ENCODE data around the gene TMEM255B.

DNA sequence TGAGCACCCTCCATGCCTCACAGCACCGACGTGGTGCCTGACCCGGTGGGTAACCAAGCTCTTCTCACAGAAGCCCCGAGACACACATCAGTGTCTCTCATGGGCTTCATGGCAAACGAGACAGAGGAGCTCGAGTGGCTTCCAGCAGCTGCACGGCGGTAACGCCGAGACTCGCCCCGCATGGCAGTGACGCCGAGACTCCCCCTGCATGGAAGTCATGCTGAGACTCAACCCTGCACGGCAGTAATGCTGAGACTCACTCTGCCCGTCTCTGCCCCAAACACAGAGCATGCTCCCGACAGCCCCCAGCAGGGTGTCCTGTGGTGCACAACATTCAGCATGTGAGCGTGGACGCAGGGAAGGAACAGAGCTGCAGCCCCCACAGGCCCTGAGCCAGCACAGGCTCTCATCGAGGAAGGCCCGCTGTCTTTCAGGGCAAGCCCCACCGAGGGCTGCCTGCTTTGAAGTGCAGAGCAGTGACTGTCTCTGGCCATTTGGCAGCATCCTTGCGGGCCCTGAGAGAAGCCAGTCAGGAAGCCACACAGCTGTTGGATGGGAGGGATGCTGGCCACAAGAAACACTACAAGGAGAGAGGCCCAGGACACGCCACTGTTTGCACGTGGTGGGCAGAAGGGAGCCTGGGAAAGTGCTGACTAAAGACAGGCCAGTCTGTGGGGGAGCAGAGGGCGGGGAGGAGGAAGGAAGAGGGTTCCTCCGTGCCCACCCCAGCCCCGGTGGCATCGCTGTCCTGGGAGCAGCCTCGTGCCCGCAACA lies 95.4 kb downstream of the TMEM255B start:
- no peak for TF ChIP-seq POLR2A (IDR thresholded peaks at IDR 0.05)
- TF ChIP-seq, protein P1, sequence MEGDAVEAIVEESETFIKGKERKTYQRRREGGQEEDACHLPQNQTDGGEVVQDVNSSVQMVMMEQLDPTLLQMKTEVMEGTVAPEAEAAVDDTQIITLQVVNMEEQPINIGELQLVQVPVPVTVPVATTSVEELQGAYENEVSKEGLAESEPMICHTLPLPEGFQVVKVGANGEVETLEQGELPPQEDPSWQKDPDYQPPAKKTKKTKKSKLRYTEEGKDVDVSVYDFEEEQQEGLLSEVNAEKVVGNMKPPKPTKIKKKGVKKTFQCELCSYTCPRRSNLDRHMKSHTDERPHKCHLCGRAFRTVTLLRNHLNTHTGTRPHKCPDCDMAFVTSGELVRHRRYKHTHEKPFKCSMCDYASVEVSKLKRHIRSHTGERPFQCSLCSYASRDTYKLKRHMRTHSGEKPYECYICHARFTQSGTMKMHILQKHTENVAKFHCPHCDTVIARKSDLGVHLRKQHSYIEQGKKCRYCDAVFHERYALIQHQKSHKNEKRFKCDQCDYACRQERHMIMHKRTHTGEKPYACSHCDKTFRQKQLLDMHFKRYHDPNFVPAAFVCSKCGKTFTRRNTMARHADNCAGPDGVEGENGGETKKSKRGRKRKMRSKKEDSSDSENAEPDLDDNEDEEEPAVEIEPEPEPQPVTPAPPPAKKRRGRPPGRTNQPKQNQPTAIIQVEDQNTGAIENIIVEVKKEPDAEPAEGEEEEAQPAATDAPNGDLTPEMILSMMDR (IDR thresholded peaks at IDR 0.05), result no peak

Data from Peyer's patch (tissue), 4 donors.